GM18870 (cell line): ENCODE measurements around the gene ZNF22.
"Not testable (repeated sequence)": the region's sequence is repeated elsewhere in the genome, so short reads cannot be mapped to it uniquely, and the experiment has no call there.

ENCODE experiments used
- ATAC-seq: cut with Tn5 transposase; IDR thresholded peaks from one replicate; pipeline ENCODE4 v1.9.1; 2021; ENCODE audit warnings: moderate library complexity; ENCODE audit not compliant: unreplicated experiment

ZNF22 gene

DNA sequence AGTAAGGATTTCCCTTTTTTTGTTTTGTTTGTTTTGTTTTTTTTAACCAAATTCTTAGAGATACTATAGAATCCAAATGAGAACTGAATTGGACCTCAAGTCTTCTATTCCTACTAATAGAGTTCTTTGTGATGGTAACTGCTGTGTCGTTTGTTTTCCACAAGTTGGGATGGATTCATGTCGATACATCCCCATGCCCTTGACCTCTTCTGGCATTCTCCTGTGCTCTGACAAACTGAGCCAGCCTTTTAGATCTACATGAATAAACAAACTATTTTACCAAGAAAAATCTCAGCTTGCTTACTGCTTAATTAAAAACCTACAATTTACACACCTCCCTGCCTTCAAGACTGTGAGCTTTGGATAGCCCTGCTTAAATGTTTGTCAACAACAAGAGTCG, 3.9 kb downstream of the ZNF22 start:
- ATAC-seq = no peak

DNA sequence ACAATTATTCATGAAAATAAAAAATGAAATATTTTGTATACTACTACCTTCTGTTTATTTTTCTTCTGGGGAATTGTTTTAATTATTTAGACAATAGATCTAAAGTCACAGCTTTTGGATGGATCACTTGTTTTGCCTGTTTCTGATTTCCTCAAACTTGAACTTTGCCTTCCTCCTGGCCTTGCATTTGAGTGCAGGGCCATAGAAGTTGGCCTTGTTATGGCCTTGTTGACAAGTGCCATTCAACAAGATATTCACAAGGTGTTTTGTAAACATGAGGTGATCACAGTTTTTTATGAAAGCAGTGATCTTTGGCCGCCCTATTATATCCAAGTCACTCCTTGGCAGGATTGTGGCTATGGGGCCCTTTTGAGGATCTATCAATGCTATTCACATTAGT, 4.6 kb downstream of the ZNF22 start:
- no peak for ATAC-seq

DNA sequence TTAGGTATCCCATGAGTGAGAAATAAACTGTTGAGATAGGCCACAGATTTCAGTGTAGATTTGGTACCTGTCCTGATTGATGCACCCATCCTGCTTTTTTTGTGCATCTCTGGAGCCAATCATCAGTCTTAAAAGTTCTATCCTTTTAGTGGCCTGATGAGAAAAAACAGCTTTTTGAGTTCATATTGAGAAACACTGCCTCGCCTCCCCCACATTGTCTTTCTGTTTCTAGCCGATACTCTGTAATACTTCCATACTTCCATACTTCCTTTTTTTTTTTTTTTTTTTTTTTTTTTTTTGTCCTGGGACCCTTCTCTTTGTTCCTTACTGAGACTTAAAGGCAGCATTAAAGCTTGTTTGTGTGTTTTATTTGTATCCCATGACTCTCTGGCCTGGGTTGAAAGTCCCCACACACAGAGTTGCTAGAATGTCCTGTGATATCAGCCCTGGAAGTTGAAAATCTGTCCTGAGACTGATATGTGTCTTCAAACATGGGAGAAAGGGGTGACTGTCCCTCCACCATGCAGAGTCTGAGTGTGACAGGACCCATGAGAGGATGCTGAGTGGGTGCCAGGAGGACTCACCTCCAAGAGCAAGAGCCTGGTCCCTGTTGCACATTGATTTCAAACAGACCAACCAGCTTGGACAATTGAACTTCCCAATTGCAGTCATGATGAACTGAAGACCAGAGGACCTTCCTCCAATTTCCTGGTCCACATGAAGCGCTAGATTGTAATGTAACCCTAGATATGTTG, 5.7 kb downstream of the ZNF22 start:
- no peak for ATAC-seq

DNA sequence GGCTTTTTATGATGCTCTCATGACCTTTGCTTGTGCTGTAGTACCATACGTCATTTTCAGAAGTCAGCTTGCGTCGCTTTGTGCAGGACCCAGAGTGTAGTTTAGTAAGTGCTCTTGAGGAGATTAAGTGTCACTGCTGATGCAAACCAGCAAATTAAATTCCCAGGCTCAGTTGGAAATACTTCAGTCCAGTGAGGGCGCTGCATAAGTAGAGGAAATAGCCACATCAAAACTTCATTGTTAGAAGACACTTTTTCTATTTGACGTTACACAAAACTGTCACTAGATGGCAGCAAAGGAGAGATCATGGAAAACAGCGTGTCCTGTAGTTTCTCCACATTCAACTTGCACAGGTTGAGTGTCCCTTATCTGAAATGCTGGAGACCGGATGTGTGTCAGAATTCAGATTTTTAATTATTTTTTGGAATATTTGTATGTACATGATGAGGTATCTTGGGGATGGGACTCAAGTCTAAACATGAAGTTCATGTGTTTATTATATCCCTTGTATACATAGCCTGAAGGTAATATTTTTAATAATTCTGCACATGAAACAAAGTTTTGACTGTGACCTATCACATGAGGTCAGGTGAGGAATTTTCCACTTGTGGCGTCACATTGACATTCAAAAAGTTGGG, 7.9 kb downstream of the ZNF22 start:
- ATAC-seq = peak; percentile 81

DNA sequence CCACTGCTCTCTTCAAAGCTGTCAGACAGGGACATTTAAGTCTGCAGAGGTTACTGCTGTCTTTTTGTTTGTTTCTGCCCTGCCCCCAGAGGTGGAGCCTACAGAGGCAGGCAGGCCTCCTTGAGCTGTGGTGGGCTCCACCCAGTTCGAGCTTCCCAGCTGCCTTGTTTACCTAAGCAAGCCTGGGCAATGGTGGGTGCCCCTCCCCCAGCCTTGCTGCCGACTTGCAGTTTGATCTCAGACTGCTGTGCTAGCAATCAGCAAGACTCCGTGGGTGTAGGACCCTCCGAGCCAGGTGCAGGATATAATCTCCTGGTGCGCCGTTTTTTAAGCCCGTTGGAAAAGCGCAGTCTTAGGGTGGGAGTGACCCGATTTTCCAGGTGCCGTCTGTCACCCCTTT, 13.8 kb downstream of the ZNF22 start:
- ATAC-seq = not testable (repeated sequence)

DNA sequence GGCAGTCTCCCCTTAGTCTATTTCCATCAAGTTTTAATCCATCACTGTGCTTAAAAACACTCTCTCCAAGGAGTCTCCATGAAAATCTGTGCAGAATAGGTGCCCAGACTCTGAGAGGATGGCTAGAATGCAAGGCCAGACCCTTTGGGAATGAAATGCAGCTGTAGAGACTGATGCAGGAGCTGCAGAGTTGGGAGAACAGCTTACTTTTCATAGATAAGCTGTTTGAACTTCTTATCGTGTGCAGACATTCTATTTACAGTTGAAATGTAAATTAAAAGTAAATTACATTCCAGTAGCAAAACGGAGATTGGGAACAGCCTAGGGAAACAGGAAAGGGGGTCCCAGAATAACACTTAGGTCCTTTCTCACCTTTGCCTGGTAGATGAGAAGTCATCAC, 14.9 kb downstream of the ZNF22 start:
- ATAC-seq = no peak

DNA sequence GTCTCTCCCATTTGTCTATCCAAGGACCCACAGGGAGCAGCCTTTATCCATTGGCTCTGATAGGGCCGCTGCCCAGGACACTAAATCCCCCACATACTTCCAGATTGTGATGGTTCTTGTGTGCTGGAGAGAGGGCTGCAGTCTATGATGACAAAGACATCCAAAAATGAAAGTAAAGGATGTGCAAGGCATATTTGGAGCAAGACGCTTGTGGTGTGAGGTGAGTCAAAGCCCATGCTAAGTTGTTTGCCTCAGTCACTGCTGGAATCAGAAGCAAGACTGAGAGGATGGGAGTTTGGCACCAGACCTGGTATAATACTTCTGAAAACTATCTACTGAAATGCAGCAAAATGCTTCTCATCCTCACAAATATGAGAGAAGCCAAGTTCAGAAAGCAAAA, 22.7 kb downstream of the ZNF22 start:
- ATAC-seq = no peak

DNA sequence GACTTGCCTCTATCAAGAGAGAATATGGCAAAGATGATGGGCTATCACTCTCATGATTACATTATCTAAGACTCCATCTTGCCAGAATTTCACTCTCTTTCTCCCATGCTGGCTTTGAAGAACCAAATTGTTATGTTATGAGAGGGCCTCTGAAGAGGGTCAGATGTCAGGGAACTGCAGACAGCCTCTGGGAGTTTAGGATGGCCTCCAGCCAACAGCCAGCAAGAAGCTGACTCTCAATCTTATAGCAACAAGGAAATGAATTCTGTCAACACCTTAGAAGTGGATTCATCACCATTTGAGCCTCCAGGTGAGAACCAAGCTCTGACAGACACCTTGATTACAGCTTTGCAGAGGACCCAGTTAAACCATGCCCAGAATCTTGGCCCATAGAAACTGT, 33.6 kb downstream of the ZNF22 start:
- no peak for ATAC-seq

DNA sequence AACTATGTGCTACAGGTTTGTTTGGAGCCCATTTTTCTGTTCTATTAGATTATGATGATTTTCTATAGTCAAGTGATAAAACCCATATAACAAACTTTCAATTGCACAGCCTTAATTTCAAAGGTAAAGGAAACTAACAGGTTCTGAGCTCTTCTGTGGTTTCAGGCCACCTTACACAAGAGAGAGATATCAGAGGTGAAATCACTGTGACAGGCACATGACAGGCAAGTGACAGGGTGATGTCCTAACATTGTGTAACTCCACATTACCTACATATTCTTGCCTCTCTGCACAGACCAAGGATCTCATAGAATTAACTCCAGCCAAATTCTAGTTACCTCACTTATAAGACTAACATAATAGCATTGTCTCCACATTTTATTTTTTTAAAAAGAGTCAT, 35.0 kb downstream of the ZNF22 start:
- ATAC-seq = no peak

DNA sequence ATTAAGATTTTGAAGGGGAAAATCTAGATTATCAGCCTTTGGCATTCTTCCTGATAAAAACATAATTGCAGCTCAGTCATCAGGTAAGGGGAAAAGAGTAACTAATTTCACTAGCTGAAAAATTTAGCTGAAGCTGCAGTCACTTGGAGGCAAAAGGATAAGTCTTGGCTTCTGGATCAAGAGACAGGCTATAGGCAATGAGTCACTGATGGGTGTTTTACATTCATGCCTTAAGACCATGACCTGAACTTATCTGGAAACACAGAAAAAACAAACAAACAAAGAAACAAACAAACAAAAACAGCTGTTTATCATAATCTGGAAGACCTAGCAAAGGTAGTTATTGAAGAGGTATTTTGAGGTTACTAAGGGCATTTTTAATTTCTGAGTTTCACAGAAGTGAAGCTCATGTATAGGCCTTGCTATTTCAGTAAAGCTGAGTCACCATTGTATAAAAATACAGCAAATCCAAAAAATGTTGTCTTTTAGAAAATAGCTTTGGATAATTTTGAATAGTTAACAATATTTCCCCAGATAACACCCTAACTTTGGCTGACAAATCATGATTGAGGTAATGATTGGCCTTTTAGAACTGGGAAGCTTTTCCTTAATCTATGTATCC, 40.3 kb downstream of the ZNF22 start:
- ATAC-seq = no peak

DNA sequence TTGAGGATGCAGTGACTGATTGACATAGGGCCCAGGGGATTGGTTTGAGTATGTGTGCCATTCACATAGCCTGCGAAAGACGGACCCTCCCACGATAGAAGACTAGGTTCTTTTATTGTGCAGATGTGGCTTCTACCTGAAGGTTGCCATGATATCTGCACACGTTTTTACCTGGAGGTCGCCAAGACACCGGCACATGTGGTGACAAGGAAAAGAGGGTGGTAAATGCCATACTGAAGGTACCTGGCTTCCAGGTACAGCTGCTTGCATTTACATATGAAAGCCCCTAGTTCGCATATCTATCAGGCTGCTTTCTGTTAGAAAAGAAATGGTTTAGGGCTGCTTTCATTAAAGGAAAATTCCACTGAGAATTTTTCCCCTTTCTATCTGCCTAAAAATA, 43.6 kb downstream of the ZNF22 start:
- no peak for ATAC-seq

DNA sequence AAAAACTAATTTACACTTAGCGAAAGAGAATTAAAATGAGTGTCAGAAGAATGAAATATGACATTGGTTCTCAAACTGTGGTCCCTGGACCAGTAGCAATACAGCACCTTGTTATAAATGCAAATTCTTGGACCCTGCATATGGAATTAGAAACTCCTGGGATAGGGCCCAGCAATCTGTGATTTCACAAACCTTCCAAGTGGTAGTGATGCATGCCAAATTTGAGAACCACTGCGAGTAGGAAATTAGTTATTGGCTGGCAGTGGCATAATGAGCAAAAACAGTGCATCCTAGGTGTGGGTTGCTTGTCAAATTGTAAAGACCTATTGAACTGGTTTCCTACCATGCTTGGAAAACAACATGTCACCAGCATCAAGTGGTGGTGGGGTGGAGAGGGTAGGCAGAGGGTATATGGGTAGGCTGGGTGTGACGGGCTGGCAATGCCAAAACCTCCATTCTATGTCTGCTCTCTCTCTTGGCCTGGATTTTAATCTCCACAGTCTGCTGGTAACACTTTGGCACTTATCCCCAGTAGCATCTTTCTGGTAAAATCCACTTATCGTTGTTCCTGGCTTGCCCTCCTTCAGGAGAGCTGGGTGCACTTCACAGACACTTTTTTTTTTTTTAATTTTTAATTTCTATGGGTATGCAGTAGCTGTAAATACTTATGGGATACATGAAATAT, 50.0 kb downstream of the ZNF22 start:
- ATAC-seq = no peak

DNA sequence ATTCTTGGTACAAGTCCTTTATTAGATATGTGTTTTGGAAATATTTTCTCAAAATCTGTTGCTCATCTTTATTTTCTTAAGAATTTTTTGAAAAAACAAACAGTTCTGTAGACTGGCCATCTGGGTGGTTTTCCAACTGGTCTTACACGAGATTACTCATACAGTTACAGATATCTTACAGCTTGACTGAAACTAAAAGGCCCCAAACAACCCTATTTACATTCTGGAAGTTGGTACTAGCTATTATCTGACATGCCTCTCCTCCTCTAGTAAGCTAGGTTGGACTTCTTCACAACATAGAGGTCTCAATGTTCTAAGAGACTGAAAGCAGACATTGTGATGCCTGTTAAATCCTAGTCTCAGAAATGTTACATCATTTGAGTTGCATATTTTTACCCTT, 52.0 kb downstream of the ZNF22 start:
- ATAC-seq = no peak

DNA sequence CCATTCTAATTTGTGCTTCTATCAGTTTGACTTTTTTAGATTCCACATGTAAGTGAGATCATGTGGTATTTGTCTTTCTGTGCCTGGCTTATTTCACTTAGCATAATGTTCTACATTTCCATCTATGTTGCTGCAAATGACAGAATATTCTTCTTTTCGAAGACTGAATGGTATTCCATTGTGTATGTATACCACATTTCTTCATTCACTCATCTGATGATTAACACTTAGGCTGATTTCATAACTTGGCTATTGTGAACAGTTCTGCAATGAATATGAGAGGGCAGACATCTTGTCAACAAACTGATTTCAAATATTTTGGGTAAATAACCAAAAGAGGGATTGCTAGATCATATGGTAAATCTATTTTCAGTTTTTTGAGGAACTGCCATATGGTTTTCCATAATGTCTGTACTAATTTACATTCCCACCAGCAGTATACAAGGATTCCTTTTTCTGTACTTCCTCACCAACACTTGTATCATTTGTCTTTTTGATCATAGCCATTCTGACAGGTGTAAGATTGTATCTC, 52.9 kb downstream of the ZNF22 start:
- no peak for ATAC-seq
